Activated CD8-positive, alpha-beta T cell treated with anti-CD3 and anti-CD28 coated beads, Interleukin-2, amount 10 ng/mL, durations not matched to agents 7 days and 5 days (primary cell): ENCODE data around the gene CASZ1. TPM values are rescaled to one million over a fixed set of nuclear protein-coding genes. Genes with fewer than 3 reads are reported as not detected.

Experiments used
- ATAC-seq: fragments of 150-1000 bp; cut with Tn5 transposase; one replicate; pipeline ENCODE4 v1.10.0; 2021; ENCODE audit warnings: moderate library complexity
- CTCF ChIA-PET: fragments of 350-600 bp; sonication (Branson Sonifier 250); formaldehyde crosslinking; loops from one replicate; lab custom pipeline; 2021; ENCODE audit warnings: antibody characterized with exemption; lab: Charles Lee
- POLR2A ChIA-PET: fragments of 350-600 bp; sonication (Branson Sonifier 250); formaldehyde crosslinking; loops from one replicate; lab custom pipeline; 2021; ENCODE audit warnings: antibody characterized with exemption; lab: Charles Lee
- DNase-seq: peaks from one replicate; pipeline ENCODE4 v3.0.0-alpha.2; 2020
- H3K27ac Mint-ChIP-seq: one replicate; pipeline ENCODE4 v1.8.0; 2021; ENCODE audit warnings: mild to moderate bottlenecking, mixed read lengths
- H3K27me3 Mint-ChIP-seq: one replicate; pipeline ENCODE4 v1.8.0; 2021; ENCODE audit warnings: low read depth, mixed read lengths
- H3K36me3 Mint-ChIP-seq: one replicate; pipeline ENCODE4 v1.8.0; 2021; ENCODE audit warnings: low read depth, mixed read lengths
- H3K4me1 Mint-ChIP-seq: one replicate; pipeline ENCODE4 v1.8.0; 2021; ENCODE audit warnings: low read depth, mixed read lengths
- H3K4me3 Mint-ChIP-seq: one replicate; pipeline ENCODE4 v1.8.0; 2021; ENCODE audit warnings: mild to moderate bottlenecking, mixed read lengths
- H3K9me3 Mint-ChIP-seq: one replicate; pipeline ENCODE4 v1.8.0; 2022; ENCODE audit warnings: mixed read lengths; ENCODE audit not compliant: insufficient read depth
- total RNA-seq, 2 experiments: library from RNA; stranded (reverse); gene quantifications; one replicate each; pipeline ENCODE4 v1.2.3, GENCODE V29; 2021

CASZ1 gene
- total RNA-seq, 2 experiments from 2014 or later = 9.9 to 10.2 TPM

- Mint-ChIP-seq H3K36me3 (no peaks in the 10 kb centered on the region), H3K9me3 (no peaks in the 10 kb centered on the region), H3K4me3 (peak overlapping the region; percentile 75), H3K27me3 (peaks cover 11% of the 10 kb centered on the region), H3K27ac (no peak overlapping the region), H3K4me1 (peaks cover 20% of the 10 kb centered on the region)
- ChIA-PET CTCF (no interaction called here), POLR2A (no interaction called here)
- ATAC-seq = peak; percentile 74
- DNase-seq = peak; percentile 81
Observed at GRCh38 chr1:10694633-10695627, 101.5 kb downstream of the CASZ1 start.

DNA sequence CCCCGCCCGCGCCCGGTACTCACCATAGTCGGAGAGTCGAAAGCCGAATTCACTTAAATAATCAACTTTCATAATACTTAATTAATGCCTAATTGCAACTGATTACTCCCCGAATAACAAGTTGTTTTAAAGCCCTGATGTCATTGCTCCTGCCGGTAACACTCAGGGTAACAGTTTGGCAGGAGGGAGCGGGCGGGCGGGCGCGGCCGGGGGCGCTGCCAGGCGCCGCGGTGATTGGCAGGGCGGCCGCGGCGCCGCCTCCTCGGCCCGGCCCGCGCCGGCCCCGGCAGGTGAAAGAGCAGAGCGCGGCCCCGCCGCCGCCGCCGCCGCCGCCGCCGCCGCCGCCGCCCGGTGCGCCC, 102.2 kb downstream of the CASZ1 start:
- DNase-seq (peak; percentile 63), ATAC-seq (peak; percentile 71)
- CTCF ChIA-PET = no interaction called here
- Mint-ChIP-seq H3K36me3 (no peaks in the 10 kb centered on the region), H3K4me3 (peak overlapping the region; percentile 80), H3K27ac (peak overlapping the region; percentile 72), H3K9me3 (no peaks in the 10 kb centered on the region), H3K4me1 (peaks cover 20% of the 10 kb centered on the region), H3K27me3 (peaks cover 11% of the 10 kb centered on the region)
- POLR2A ChIA-PET = no interaction called here

GRCh38 chr1:10693497-10694273, 102.8 kb downstream of the CASZ1 start:
- DNase-seq (peak; percentile 60), ATAC-seq (peak; percentile 27)
- Mint-ChIP-seq H3K36me3 (no peaks in the 10 kb centered on the region), H3K4me1 (peaks cover 20% of the 10 kb centered on the region), H3K4me3 (peak overlapping the region; percentile 86), H3K27me3 (peaks cover 11% of the 10 kb centered on the region), H3K9me3 (no peaks in the 10 kb centered on the region), H3K27ac (peak overlapping the region; percentile 82)
- CTCF ChIA-PET = interaction anchor here (0.8 to 2.3 kb wide), 6 partner anchors 14 to 264 kb away, joined by 3 to 6 read pairs (median 3); partner anchors contain the start of gene CENPS
- POLR2A ChIA-PET = no interaction called here

DNA sequence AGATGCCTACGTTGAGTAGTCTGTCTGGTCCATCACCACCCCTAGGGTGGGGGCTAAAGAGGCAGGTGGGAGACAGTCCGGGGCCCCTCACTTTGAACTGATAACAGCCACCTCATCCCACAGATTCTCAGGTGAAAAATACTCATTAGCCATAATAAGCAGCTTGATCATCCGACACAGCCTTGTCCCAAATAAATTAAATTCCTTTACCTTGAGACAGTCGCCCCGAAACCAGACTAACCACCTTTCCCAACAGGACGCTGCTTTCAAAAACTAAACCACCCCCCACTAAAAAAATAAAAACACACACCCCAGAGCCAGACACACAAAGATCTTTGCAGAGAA, 103.3 kb downstream of the CASZ1 start:
- no peak overlapping the region for H3K27ac Mint-ChIP-seq
- POLR2A ChIA-PET = no interaction called here
- H3K9me3 Mint-ChIP-seq = no peaks in the 10 kb centered on the region
- peak overlapping the region; percentile 86 for H3K4me3 Mint-ChIP-seq
- H3K36me3 Mint-ChIP-seq = no peaks in the 10 kb centered on the region
- peaks cover 11% of the 10 kb centered on the region for H3K27me3 Mint-ChIP-seq
- no peak for DNase-seq
- CTCF ChIA-PET = interaction anchor here (0.7 to 2.3 kb wide), 12 partner anchors 10 to 263 kb away, joined by 3 to 6 read pairs (median 3); partner anchors contain the start of gene CENPS
- ATAC-seq = no peak
- H3K4me1 Mint-ChIP-seq = peaks cover 20% of the 10 kb centered on the region

GRCh38 chr1:10692401-10693021, 103.9 kb downstream of the CASZ1 start:
- peak overlapping the region; percentile 86 for H3K4me3 Mint-ChIP-seq
- POLR2A ChIA-PET = no interaction called here

GRCh38 chr1:10691740-10692125, 104.7 kb downstream of the CASZ1 start:
- H3K36me3 Mint-ChIP-seq = no peaks in the 10 kb centered on the region
- POLR2A ChIA-PET = no interaction called here
- CTCF ChIA-PET = interaction anchor here (0.6 to 2.3 kb wide), 5 partner anchors 8 to 214 kb away, joined by 3 to 6 read pairs (median 4); no protein-coding TSS in a partner anchor
- H3K4me1 Mint-ChIP-seq = peaks cover 18% of the 10 kb centered on the region
- no peak for ATAC-seq
- H3K9me3 Mint-ChIP-seq = no peaks in the 10 kb centered on the region
- H3K27me3 Mint-ChIP-seq = peaks cover 6% of the 10 kb centered on the region
- H3K4me3 Mint-ChIP-seq = no peak overlapping the region
- H3K27ac Mint-ChIP-seq = no peak overlapping the region
- DNase-seq = no peak

More at GRCh38 chr1:10692401-10693021, 103.9 kb downstream of the CASZ1 start:
- CTCF ChIA-PET = interaction anchor here (0.7 to 2.3 kb wide), 13 partner anchors 9 to 263 kb away, joined by 3 to 6 read pairs (median 3); partner anchors contain the start of gene CENPS
- H3K27ac Mint-ChIP-seq = peak overlapping the region; percentile 44
- no peaks in the 10 kb centered on the region for H3K36me3 Mint-ChIP-seq
- peaks cover 20% of the 10 kb centered on the region for H3K4me1 Mint-ChIP-seq
- DNase-seq = peak; percentile 81
- peak; percentile 62 for ATAC-seq
- peaks cover 7% of the 10 kb centered on the region for H3K27me3 Mint-ChIP-seq
- H3K9me3 Mint-ChIP-seq = no peaks in the 10 kb centered on the region

- Mint-ChIP-seq H3K4me1 (peaks cover 16% of the 10 kb centered on the region), H3K27me3 (peaks cover 5% of the 10 kb centered on the region), H3K27ac (no peak overlapping the region), H3K9me3 (no peaks in the 10 kb centered on the region), H3K4me3 (no peak overlapping the region), H3K36me3 (no peaks in the 10 kb centered on the region)
- CTCF ChIA-PET = interaction anchor here (0.6 to 2.3 kb wide), 4 partner anchors 103 to 185 kb away, joined by 3 to 6 read pairs (median 3); no protein-coding TSS in a partner anchor
- ATAC-seq = no peak
- POLR2A ChIA-PET = no interaction called here
- no peak for DNase-seq
Observed at GRCh38 chr1:10691075-10691739, 105.2 kb downstream of the CASZ1 start.

GRCh38 chr1:10690484-10690883, 106.0 kb downstream of the CASZ1 start:
- peaks cover under 1% of the 10 kb centered on the region for H3K27me3 Mint-ChIP-seq
- H3K4me1 Mint-ChIP-seq = peaks cover 15% of the 10 kb centered on the region
- H3K4me3 Mint-ChIP-seq = no peak overlapping the region
- ChIA-PET POLR2A (no interaction called here), CTCF (interaction anchor here (0.8 to 1.8 kb wide), 3 partner anchors 166 to 195 kb away, joined by 3 to 9 read pairs (median 5); no protein-coding TSS in a partner anchor)
- ATAC-seq = no peak
- DNase-seq = no peak
- no peak overlapping the region for H3K27ac Mint-ChIP-seq
- H3K36me3 Mint-ChIP-seq = no peaks in the 10 kb centered on the region
- H3K9me3 Mint-ChIP-seq = no peaks in the 10 kb centered on the region

GRCh38 chr1:10688409-10688786, 108.0 kb downstream of the CASZ1 start:
- H3K4me1 Mint-ChIP-seq = peaks cover 12% of the 10 kb centered on the region
- ChIA-PET CTCF (no interaction called here), POLR2A (no interaction called here)
- H3K36me3 Mint-ChIP-seq = no peaks in the 10 kb centered on the region
- DNase-seq (no peak), ATAC-seq (no peak)
- H3K9me3 Mint-ChIP-seq = no peaks in the 10 kb centered on the region
- H3K27me3 Mint-ChIP-seq = no peaks in the 10 kb centered on the region
- no peak overlapping the region for H3K4me3 Mint-ChIP-seq
- H3K27ac Mint-ChIP-seq = no peak overlapping the region

- Mint-ChIP-seq H3K9me3 (no peaks in the 10 kb centered on the region), H3K27me3 (no peaks in the 10 kb centered on the region), H3K27ac (no peak overlapping the region), H3K36me3 (no peaks in the 10 kb centered on the region), H3K4me1 (peaks cover 7% of the 10 kb centered on the region), H3K4me3 (no peak overlapping the region)
- ChIA-PET CTCF (no interaction called here), POLR2A (no interaction called here)
- ATAC-seq (no peak), DNase-seq (no peak)
Observed at GRCh38 chr1:10687782-10688408, 108.6 kb downstream of the CASZ1 start.
